HG02678 (cell line): ENCODE data around the gene C16orf54.
"Not testable (repeated sequence)": the region's sequence is repeated elsewhere in the genome, so short reads cannot be mapped to it uniquely, and the experiment has no call there.

Experiments
- ATAC-seq: cut with Tn5 transposase; IDR thresholded peaks from one replicate; pipeline ENCODE4 v1.9.1; 2021; ENCODE audit warnings: mild to moderate bottlenecking, moderate library complexity; ENCODE audit not compliant: unreplicated experiment

Gene C16orf54

DNA sequence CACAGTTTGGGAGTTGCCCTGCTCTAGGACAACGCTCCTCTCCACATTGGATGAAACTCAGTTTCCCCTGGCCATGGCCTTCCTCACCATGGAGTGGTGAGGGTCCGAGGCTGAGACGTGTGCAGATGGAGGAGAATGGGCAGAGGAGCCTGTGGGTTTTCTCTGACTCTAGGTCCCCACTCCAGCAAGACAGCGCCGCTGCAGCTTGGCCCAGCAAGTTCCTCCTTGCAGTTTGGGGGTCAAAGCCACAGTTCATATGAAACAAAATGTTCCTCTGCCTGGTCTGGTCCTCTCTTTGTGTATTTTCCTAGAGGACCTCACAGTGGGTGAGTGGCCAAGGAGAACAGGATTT, 2.3 kb downstream of the C16orf54 start:
- no peak for ATAC-seq

DNA sequence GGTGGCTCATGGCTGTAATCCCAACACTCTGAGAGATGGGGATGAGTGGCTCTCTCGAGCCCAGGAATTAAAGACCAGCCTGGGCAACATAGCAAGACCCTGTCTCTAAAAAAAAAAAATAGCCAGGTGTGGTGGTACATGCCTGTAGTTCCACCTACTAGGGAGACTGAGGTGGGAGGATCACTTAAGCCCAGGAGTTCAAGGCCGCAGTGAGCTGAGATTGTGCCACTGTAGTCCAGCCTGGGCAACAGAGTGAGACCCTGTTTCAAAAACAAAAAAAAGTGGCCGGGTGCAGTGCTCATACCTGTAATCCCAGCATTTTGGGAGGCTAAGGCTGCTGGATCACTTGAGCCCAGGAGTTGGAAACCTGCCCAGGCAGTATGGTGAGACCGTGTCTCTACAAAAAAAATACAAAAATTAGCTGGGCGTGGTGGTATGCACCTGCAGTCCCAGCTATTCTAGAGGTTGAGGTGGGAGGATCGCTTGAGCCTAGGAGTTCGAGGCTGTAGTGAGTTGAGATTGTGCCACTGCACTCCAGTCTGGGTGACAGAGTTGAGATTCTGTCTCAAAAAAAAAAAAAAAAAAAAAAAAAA, 3.0 kb downstream of the C16orf54 start:
- ATAC-seq: no peak

DNA sequence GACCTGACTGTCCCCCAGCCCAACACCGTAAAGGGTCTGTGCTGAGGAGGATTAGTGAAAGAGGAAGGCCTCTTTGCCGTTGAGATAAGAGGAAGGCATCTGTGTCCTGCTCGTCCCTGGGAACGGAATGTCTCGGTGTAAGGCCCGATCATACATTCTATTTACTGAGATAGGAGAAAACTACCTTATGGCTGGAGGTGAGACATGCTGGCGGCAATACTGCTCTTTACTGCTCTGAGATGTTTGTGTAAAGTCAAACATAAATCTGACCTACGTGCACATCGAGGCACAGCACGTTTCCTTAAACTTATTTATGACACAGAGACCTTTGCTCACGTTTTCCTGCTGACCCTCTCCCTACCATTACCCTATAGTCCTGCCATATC, 5.2 kb downstream of the C16orf54 start:
- not testable (repeated sequence) for ATAC-seq

DNA sequence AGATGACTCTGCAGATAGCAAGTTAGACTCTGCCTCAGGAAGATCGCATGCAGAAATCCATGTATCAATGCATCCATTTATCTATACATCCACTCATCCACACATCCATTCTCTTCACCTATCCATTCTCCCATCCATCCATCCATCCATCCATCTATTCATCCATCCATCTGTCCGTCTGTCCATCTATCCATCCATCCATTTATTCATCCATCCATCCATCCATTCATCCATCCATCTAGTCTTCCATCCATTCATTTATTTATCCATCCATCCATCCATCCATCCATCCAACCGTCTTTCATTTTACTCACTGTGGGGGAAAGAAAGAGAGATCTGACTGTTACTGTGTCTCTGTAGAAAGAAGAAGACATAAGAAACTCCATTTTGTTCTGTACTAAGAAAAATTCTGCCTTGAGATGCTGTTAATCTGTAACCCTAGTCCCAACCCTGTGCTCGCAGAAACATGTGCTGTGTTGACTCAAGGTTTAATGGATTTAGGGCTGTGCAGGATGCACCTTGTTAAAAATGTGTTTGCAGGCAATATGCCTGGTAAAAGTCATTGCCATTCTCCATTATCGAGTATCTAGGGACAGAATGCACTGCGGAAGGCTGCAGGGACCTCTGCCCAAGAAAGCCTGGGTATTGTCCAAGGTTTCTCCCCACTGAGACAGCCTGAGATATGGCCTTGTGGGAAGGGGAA, 5.7 kb downstream of the C16orf54 start:
- ATAC-seq: not testable (repeated sequence)

DNA sequence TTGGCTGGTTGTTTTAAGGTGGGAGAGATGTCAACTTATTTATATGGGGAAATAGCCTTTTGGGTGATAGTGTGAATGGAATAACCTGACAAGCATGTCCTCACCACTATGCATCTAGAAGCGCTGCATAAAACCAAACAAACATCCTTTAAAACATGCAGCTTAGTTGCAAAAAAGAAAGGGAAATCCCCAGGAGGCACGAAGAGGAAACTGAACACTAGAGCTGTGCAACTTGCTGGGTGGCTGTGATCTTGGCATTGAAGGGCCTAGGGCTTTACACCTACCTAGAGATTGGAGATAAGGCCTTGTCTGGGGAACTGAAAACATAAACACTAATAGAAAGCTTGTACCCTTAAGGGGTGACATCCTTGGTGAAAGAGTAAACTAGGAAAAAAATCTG, 7.3 kb downstream of the C16orf54 start:
- no peak for ATAC-seq

DNA sequence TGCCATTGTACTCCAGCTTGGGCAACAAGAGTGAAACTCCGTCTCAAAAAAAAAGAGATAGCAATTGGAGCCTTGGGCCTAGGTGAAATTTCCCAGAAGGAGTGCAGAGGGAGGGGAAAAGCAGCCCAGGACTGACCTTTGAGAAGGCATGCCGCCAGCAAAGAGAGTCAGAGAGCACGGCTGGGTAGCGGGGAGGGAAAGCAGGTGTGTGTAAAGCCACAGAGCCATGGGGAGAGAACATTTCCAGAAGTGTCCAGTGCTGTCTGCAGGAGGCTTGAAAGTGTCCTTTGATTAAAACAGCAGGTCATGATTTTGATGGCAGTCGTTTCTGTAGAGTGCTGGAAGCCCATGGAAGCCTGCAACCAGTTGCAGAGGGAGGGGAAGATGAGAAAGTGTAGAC, 8.1 kb downstream of the C16orf54 start:
- no peak for ATAC-seq

DNA sequence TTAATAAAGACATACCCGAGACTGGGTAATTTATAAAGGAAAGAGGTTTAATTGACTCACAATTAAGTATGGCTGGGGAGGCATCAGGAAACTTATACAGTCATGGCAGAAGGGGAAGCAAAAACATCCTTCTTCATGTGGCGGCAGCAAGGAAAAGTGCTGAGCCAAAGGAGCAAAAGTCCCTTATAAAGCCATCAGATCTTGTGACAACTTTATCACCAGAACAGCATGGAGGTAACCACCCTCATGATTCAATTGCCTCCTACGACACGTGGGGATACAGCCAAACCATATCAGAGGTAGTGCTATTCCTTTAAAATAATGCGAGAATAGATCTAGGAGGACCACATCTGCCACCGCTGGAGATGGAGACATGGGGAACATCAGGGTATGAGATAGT, 9.0 kb downstream of the C16orf54 start:
- ATAC-seq: no peak

DNA sequence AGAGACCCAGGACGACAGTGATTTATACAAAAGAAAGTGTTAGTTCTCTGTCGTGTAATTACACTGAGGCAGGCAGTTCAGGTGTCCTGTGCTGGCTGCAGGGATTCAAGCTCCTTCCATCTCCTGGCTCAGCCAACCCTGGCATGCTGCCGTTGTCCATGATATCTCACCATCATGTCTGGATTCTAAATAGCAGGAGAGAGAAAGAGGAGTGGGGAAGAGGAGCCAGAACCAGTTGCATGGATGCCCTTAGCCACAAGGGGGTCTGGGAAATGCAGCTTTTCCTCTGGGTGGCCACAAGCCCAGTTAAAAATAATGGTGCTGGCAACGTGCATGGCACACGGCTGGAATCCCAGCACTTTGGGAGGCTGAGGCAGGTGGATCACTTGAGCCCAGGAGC, 9.7 kb downstream of the C16orf54 start:
- no peak for ATAC-seq

DNA sequence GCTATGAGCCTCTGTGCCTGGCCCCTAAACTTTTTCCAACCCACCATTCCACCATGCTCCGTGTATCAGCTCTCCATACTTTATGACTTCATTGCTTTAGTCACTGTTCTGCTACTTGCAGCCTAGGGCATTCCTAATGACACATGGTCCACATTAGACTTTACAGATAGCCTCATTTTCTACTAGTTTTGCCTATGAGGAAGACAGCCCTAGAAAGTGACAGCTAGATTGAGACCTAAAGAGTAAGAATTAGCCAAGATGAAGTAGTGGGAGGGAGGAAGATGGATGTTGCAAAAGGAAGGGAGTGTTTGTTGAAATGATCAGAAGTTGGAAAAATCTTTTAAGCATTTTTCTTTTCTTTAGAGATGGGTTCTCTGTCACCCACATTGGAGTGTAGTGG, 11.0 kb downstream of the C16orf54 start:
- ATAC-seq: no peak

DNA sequence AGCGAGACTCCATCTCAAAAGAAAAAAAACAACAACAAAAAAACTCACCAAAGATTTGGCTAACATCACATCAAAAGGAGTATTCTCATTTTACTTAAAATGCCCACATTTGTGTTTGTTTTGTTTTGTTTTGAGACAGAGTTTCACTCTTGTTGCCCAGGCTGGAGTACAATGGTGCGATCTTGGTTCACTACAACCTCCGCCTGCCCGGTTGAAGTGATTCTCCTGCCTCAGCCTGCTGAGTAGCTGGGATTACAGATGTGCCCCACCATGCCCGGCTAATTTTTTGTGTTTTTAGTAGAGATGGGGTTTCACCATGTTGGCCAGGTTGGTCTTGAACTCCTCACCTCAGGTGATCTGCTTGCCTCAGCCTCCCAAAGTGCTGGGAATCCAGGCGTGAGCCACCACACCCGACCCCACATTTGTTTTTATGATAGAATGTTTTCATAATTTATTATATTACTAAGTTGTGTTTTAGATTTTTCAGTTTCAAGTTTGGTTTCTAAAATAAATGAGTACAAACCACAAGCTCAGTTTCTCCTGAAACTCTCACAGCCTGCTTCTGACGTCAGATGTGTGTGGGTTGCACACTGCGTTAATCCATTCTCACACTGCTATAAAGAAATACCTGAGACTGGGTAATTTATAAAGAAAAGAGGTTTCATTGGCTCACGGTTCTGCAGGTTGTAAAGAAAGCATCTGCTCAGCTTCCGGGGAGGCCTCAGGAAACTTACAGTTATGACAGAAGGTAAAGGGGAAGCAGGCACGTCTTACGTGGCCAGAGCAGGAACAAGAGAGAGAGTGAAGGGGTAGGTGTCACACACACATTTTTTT, 13.8 kb downstream of the C16orf54 start:
- peak; percentile 60 for ATAC-seq

DNA sequence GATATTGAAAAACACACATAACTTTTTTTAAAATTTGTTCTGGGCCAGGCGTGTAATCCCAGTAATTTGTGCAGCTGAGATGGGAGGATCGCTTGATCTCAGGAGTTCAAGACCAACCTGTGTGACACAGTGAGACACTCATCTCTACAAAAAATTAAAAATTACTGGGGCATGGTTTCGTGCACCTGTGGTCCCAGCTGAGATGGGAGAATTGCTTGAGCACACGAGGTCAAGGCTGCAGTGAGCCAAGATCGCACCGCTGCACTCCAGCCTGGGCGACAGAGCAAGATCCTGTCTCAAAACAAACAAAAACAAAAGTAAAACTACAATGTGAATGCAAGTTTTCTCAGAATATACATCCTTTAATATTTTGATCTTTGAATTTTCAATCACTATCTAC, 15.1 kb downstream of the C16orf54 start:
- no peak for ATAC-seq

DNA sequence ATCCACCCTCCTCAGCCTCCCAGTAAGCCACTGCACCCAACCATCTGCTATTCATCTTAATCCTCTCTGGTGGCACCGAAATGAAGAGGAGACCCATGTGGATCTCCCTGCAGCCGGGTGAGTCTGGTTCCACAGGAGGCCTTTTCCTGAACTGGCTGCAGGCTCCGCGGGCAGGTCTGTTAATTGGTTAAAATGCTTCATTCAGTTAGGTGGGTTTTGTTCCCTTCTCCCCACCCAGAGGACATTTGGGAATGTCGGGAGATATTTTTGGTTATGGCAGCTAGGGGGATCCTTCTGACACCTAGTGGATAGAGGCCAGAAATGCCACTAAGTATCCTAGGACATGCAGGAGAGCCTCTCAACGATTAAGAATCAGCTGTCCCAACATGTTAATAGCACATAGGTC, 16.7 kb downstream of the C16orf54 start:
- no peak for ATAC-seq

DNA sequence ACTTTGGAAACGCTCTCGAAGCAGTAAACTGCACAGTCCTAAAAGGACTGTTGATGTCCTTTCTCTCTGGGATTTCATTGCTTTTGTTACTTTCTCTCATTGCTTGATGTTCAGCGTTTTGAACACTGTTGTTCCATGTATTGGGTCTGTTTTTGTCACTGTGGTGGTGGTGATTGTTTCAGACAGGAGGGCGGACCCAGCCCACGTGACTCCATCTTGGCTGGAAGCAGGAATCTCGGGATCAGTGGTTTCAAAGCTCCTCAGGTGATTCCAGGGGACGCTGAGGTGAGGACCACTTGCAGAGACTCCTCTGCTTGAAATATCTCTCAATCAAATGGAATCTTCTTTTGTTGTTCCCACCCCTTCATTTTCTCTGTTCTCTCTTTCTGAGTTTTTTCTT, 18.3 kb downstream of the C16orf54 start:
- no peak for ATAC-seq

DNA sequence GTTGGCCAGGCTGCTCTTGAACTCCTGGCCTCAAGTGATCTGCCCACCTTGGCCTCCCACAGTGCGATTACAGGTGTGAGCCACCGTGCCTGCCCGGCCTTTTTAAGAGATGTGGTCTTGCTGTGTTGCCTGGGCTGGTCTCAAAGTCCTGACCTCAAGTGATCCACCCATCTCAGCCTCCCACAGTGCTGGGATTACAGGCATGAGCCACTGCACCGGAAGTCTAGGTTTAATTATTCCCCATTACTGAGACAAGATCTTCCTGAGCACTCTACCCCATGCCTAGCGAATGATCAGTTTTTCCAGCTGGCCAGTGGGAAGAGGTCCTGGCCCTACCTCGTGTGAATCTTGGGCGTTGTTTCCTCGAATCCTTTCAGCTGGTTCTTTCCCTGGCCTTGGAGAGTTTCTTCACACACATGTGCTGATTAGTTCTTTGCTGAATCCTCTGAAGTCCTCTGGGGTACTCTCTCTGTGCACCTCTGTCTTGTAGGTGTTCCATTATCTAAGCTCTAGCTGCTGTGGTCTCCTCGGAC, 18.9 kb downstream of the C16orf54 start:
- no peak for ATAC-seq

DNA sequence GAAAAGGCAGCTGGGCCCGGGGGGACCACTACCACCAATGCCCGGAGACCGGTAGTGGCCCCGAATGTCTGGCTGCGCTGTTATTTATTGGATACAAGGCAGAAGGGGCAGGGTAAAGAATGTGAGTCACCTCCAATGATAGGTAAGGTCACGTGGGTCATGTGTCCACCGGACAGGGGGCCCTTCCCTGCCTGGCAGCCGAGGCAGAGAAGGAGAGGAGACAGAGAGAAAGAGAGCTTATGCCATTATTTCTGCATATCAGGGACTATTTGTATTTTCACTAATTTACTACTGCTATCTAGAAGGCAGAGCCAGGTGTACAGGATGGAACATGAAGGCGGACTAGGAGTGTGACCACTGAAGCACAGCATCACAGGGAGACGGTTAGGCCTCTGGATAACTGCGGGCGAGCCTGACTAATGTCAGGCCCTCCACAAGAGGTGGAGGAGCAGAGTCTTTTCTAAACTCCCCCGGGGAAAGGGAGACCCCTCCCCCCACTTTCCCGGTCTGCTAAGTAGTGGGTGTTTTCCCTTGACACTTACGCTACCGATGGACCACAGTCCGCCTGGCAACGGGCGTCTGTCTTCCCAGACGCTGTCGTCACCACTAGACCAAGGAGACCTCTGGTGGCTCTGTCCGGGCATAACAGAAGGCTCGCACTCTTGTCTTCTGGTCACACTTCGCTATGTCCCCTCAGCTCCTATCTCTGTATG, 24.5 kb downstream of the C16orf54 start:
- not testable (repeated sequence) for ATAC-seq

DNA sequence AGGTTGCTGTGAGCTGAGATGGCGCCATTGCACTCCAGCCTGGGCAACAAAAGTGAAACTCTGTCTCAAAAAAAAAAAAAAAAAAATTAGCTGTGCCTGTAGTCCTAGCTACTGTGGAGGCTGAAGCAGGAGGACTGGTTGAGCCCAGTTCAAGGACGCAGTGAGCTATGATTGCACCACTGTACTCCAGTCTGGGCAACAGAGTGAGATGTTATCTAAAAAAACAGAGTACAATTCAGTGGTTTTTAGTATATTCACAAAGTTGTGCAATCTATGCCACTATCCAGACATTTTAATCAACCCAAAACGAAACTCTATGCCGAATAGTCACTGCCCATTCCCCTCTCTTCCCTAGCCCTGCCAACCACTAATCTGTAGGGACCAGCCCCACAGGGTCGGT, 25.1 kb downstream of the C16orf54 start:
- ATAC-seq: no peak

DNA sequence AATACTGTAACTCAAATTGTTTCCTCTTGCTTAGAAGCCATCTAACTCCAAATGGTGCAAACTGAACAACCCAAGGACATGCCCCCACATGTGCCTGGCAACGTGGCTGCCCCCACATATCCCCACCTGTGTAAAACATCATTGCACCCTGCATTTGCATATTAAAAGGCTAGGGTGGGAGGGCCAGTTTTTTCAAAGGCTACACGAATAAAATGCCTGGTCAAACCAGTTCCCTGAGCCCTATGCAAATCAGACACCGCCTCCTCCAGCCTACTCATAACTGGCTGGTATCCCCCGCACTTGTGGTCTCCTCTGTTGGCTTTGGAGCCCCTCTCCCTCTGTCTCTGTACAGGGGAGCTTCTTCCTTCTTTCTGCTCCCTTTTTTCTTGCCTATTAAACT, 26.7 kb downstream of the C16orf54 start:
- no peak for ATAC-seq

DNA sequence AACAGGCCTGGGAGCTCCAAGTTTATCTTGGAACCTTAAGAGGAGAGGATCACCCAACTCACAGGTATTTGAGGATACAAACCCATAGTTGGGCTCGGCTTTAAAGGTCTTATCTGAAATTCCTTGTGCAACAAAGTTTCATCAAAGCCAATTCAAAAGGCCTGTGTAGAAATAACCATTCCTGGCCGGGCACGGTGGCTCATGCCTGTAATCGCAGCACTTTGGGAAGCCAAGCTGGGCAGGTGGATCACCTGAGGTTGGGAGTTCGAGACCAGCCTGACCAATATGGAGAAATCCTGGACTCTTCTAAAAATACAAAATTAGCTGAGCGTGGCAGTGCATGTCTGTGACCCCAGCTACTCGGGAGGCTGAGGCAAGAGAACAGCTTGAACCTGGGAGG, 28.7 kb downstream of the C16orf54 start:
- ATAC-seq: no peak

DNA sequence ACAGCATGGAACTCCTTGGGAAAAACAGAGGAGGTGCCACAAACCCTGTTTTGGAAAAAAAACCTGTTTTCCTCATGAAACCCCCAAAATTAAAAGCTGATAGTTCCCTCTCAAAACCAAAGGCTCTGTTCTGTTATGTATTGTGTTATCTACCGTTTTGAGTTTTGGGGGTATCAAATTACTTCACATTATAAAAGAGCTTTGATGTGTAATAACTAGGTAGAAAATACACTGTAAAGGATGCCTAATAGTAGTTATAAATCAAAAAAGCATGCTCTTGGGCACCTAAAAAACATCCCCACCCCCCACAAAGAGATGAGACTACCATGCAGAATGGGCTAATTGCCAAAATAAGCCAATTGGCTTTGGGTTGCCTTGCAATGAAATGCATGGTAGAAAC, 30.8 kb downstream of the C16orf54 start:
- no peak for ATAC-seq

DNA sequence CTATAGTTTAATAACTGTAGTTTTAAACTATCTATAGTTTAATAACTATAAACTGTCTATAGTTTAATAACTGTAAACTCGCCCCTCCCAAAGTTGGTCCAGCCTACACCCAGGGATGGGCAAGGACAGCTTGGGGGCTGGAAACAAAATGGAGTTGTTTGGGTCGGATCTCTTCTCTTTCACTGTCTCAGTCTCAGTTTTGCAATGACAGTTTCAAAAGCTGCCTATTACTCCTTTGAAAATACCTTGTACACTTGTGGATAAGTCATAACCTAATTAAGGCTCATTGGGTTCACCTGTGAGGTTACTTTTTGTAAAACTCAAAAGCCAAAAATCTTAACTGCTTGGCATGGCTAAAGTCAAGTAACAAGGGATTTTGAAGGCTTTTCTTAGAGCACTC, 31.4 kb downstream of the C16orf54 start:
- no peak for ATAC-seq

DNA sequence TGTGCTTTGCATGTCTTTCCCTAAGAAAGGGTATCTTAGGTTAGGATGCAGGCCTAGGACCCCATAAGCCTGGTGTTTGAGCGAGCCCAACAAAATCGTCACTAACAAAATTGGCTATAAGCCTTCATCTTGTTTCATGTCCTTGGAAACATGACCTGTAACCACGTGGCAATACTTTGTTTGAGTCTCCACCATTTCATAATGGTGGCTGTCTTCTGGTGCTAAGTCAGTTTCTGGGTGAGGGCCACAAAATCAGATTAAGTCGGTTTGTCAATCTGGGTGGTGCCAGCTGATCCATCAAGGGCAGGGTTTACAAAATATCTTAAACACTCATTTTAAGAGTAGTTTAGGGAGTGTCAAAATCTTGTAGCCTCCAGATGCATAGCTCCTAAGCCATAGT, 33.0 kb downstream of the C16orf54 start:
- no peak for ATAC-seq
